ENCODE results near the gene KCNH4. TPM values are rescaled to one million over a fixed set of nuclear protein-coding genes. Genes with fewer than 3 reads are reported as not detected.
A peak's percentile ranks its signal among the peaks of the same experiment; 100 is the strongest.

The KCNH4 gene
- total RNA-seq, 1 donor from 2014 or later: not detected

GRCh38 chr17:42132941-42133340 is 48.0 kb downstream of the KCNH4 start:
- TF ChIP-seq CTCF (IDR thresholded peaks at IDR 0.05; ENCODE audit: insufficient read depth, low read length, poor library complexity, severe bottlenecking): no peak
- peak; percentile 84 for DNase-seq (ENCODE audit: low read depth)
- no peak overlapping the region for H3K4me3 ChIP-seq (ENCODE audit: low read depth, low read length)
- H3K27me3 ChIP-seq (ENCODE audit: control insufficient read depth, insufficient read depth, low read length): no peaks in the 10 kb centered on the region
- H3K36me3 ChIP-seq (ENCODE audit: control insufficient read depth, insufficient read depth, low read length): no peaks in the 10 kb centered on the region

- no peak for TF ChIP-seq CTCF (IDR thresholded peaks at IDR 0.05; ENCODE audit: insufficient read depth, low read length, poor library complexity, severe bottlenecking)
- DNase-seq (ENCODE audit: low read depth): no peak
- Histone ChIP-seq H3K27me3 (ENCODE audit: control insufficient read depth, insufficient read depth, low read length) (no peaks in the 10 kb centered on the region), H3K4me3 (ENCODE audit: low read depth, low read length) (no peak overlapping the region), H3K36me3 (ENCODE audit: control insufficient read depth, insufficient read depth, low read length) (no peaks in the 10 kb centered on the region)
Observed at GRCh38 chr17:42131981-42132432, 48.9 kb downstream of the KCNH4 start.

GRCh38 chr17:42131232-42131631 is 49.7 kb downstream of the KCNH4 start:
- Histone ChIP-seq H3K4me3 (ENCODE audit: low read depth, low read length) (no peak overlapping the region), H3K36me3 (ENCODE audit: control insufficient read depth, insufficient read depth, low read length) (no peaks in the 10 kb centered on the region), H3K27me3 (ENCODE audit: control insufficient read depth, insufficient read depth, low read length) (no peaks in the 10 kb centered on the region)
- no peak for TF ChIP-seq CTCF (IDR thresholded peaks at IDR 0.05; ENCODE audit: insufficient read depth, low read length, poor library complexity, severe bottlenecking)
- no peak for DNase-seq (ENCODE audit: low read depth)

GRCh38 chr17:42130310-42130936 is 50.5 kb downstream of the KCNH4 start:
- TF ChIP-seq CTCF (IDR thresholded peaks at IDR 0.05; ENCODE audit: insufficient read depth, low read length, poor library complexity, severe bottlenecking): no peak
- DNase-seq (ENCODE audit: low read depth): no peak
- Histone ChIP-seq H3K36me3 (ENCODE audit: control insufficient read depth, insufficient read depth, low read length) (peaks cover 2% of the 10 kb centered on the region), H3K4me3 (ENCODE audit: low read depth, low read length) (no peak overlapping the region), H3K27me3 (ENCODE audit: control insufficient read depth, insufficient read depth, low read length) (no peaks in the 10 kb centered on the region)

- peaks cover 2% of the 10 kb centered on the region for H3K36me3 ChIP-seq (ENCODE audit: control insufficient read depth, insufficient read depth, low read length)
- no peak for DNase-seq (ENCODE audit: low read depth)
- H3K4me3 ChIP-seq (ENCODE audit: low read depth, low read length): no peak overlapping the region
- no peak for TF ChIP-seq CTCF (IDR thresholded peaks at IDR 0.05; ENCODE audit: insufficient read depth, low read length, poor library complexity, severe bottlenecking)
- H3K27me3 ChIP-seq (ENCODE audit: control insufficient read depth, insufficient read depth, low read length): no peaks in the 10 kb centered on the region
Observed at GRCh38 chr17:42129109-42129837, 51.7 kb downstream of the KCNH4 start.

All from kidney epithelial cell (primary cell).